Stimulated activated CD8-positive, alpha-beta memory T cell treated with anti-CD3 and anti-CD28 coated beads, Interleukin-7, amount 100 ng/mL, for 4 hours (primary cell): ENCODE results near the gene RAB18.
"Not testable (repeated sequence)": the region's sequence is repeated elsewhere in the genome, so short reads cannot be mapped to it uniquely, and the experiment has no call there.

Experiments
- DNase-seq, 2 donors: peaks; one replicate each; pipeline ENCODE4 v3.0.0-alpha.2; 2020; ENCODE audit warnings: low read depth in 2 of 2

Gene RAB18

GRCh38 chr10:27504007-27504807, at the start of gene RAB18:
Gene RAB18 (plus strand): TSS chr10:27504304. CDS start chr10:27504370, 66 bp downstream.
- DNase-seq: peak; percentile 98

- DNase-seq: no peak
Measured at GRCh38 chr10:27454837-27455236, 49.3 kb upstream of the RAB18 start.

- DNase-seq: no peak
Measured at GRCh38 chr10:27457261-27457945, 46.7 kb upstream of the RAB18 start.

- DNase-seq: no peak
Measured at GRCh38 chr10:27457966-27458365, 46.1 kb upstream of the RAB18 start.

GRCh38 chr10:27461312-27461711, 42.8 kb upstream of the RAB18 start:
- no peak for DNase-seq

GRCh38 chr10:27463961-27464360, 40.1 kb upstream of the RAB18 start:
- no peak for DNase-seq

GRCh38 chr10:27464993-27465392, 39.1 kb upstream of the RAB18 start:
- DNase-seq: no peak

- DNase-seq: not testable (repeated sequence)
Measured at GRCh38 chr10:27465596-27465995, 38.5 kb upstream of the RAB18 start.

- no peak for DNase-seq
Measured at GRCh38 chr10:27470885-27471284, 33.2 kb upstream of the RAB18 start.

- DNase-seq: no peak
Measured at GRCh38 chr10:27474741-27475140, 29.4 kb upstream of the RAB18 start.

GRCh38 chr10:27479016-27479415, 25.1 kb upstream of the RAB18 start:
- no peak for DNase-seq

- DNase-seq: no peak
Measured at GRCh38 chr10:27481486-27481885, 22.6 kb upstream of the RAB18 start.

- DNase-seq: no peak
Measured at GRCh38 chr10:27482984-27483956, 20.8 kb upstream of the RAB18 start.

- DNase-seq: no peak
Measured at GRCh38 chr10:27485368-27485767, 18.7 kb upstream of the RAB18 start.

GRCh38 chr10:27485986-27486385, 18.1 kb upstream of the RAB18 start:
- DNase-seq: no peak

GRCh38 chr10:27490807-27491206, 13.3 kb upstream of the RAB18 start:
- DNase-seq: no peak

GRCh38 chr10:27494116-27494805, 9.8 kb upstream of the RAB18 start:
- DNase-seq: no peak

GRCh38 chr10:27496137-27496536, 8.0 kb upstream of the RAB18 start:
- no peak for DNase-seq

- DNase-seq: no peak
Measured at GRCh38 chr10:27500096-27500495, 4.0 kb upstream of the RAB18 start.

GRCh38 chr10:27500886-27501285, 3.2 kb upstream of the RAB18 start:
- DNase-seq: no peak

GRCh38 chr10:27503498-27504006, 552 bp upstream of the RAB18 start:
- no peak for DNase-seq
